ENCODE results near the gene FOXD2. TPM values are rescaled to one million over a fixed set of nuclear protein-coding genes. Genes with fewer than 3 reads are reported as not detected.

Gene FOXD2
- total and polyA plus RNA-seq, 2 donors (not counting 1 experiment from before 2014, with no cell fraction given): 0.19 to 0.83 TPM

- H3K4me3 ChIP-seq (replicated peaks in 1 of 4; ENCODE audit: control extremely low read depth in 1 of 4, insufficient read depth in 1 of 4, low read depth in 3 of 4, low read length in 4 of 4): no peak overlapping the region
- H4K20me1 ChIP-seq (ENCODE audit: control insufficient read depth, extremely low read depth, insufficient read depth, low read length): no peaks in the 10 kb centered on the region
- no peak overlapping the region for H3K9ac ChIP-seq (ENCODE audit: insufficient read depth, low read length)
- DNase-seq (ENCODE audit: low read depth in 2 of 2): no peak
- H3K27ac ChIP-seq (ENCODE audit: insufficient read depth, low read length): no peak overlapping the region
- no peaks in the 10 kb centered on the region for H3K9me3 ChIP-seq (ENCODE audit: control insufficient read depth, insufficient read depth, low read depth, low read length)
- H3K27me3 ChIP-seq (ENCODE audit: control insufficient read depth, insufficient read depth, low read length): peaks cover 10% of the 10 kb centered on the region
- H3K79me2 ChIP-seq (ENCODE audit: control insufficient read depth, insufficient read depth, low read length): no peaks in the 10 kb centered on the region
- H2AFZ ChIP-seq (ENCODE audit: low read length): no peak overlapping the region
- no peaks in the 10 kb centered on the region for H3K4me1 ChIP-seq (ENCODE audit: control insufficient read depth, extremely low read depth, insufficient read depth, low read length)
- no peaks in the 10 kb centered on the region for H3K36me3 ChIP-seq (ENCODE audit: control insufficient read depth, insufficient read depth, low read length)
- TF ChIP-seq EZH2 (IDR thresholded peaks at IDR 0.05; ENCODE audit: low read length, missing control alignments): no peak
- TF ChIP-seq, protein P1, sequence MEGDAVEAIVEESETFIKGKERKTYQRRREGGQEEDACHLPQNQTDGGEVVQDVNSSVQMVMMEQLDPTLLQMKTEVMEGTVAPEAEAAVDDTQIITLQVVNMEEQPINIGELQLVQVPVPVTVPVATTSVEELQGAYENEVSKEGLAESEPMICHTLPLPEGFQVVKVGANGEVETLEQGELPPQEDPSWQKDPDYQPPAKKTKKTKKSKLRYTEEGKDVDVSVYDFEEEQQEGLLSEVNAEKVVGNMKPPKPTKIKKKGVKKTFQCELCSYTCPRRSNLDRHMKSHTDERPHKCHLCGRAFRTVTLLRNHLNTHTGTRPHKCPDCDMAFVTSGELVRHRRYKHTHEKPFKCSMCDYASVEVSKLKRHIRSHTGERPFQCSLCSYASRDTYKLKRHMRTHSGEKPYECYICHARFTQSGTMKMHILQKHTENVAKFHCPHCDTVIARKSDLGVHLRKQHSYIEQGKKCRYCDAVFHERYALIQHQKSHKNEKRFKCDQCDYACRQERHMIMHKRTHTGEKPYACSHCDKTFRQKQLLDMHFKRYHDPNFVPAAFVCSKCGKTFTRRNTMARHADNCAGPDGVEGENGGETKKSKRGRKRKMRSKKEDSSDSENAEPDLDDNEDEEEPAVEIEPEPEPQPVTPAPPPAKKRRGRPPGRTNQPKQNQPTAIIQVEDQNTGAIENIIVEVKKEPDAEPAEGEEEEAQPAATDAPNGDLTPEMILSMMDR (conservative IDR thresholded peaks at IDR 0.05 in 1 of 2, IDR thresholded peaks at IDR 0.05 in 1 of 2; ENCODE audit: low read depth in 1 of 2, low read length in 2 of 2): no peak
- no peak overlapping the region for H3K4me2 ChIP-seq (ENCODE audit: extremely low read depth, insufficient read depth, low read length)
Measured at GRCh38 chr1:47439017-47439818, 1.4 kb downstream of the FOXD2 start.

DNA sequence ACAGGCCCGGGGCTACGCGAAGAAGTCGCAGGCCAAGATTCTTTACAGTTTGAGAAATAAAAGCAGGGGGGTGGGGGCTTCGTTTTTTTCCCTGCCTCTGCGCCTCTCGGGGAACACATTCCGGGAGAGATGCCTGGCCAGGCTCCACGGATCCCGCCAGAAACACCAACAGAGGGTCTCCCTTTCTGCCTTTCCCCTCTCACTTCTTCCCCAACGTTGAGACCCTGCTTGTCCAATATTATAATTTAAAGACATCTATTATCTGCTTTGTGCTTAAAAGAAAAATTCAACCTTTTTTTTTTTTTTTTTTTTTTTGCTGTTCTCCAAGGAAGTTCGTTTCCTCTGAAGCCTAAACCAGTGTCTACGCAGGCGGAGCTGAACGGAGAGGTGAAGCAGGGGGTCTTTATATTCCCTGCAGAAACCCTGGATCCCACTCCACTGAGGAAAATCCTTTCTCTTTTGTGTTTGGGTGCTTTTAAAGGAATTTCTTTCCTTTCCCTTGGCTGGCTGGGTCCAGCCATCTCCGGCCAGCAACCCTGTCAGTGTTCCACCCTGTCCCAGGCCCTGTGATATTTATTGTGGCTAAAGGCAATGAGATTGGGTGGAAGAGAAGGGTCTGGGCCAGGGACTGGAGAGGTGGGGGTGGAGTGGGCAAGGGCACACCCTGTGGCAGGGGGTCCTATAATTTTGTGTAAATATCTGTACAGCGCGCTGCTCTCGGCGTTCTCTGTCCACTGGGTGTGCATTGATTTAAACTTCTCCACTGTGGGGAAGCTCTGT is 2.2 kb downstream of the FOXD2 start:
- Histone ChIP-seq H3K27me3 (ENCODE audit: control insufficient read depth, insufficient read depth, low read length) (peaks cover 18% of the 10 kb centered on the region), H3K4me2 (ENCODE audit: extremely low read depth, insufficient read depth, low read length) (no peak overlapping the region), H3K4me1 (ENCODE audit: control insufficient read depth, extremely low read depth, insufficient read depth, low read length) (no peaks in the 10 kb centered on the region), H3K79me2 (ENCODE audit: control insufficient read depth, insufficient read depth, low read length) (no peaks in the 10 kb centered on the region), H3K27ac (ENCODE audit: insufficient read depth, low read length) (no peak overlapping the region), H3K36me3 (ENCODE audit: control insufficient read depth, insufficient read depth, low read length) (no peaks in the 10 kb centered on the region), H4K20me1 (ENCODE audit: control insufficient read depth, extremely low read depth, insufficient read depth, low read length) (no peaks in the 10 kb centered on the region), H3K4me3 (replicated peaks in 1 of 4; ENCODE audit: control extremely low read depth in 1 of 4, insufficient read depth in 1 of 4, low read depth in 3 of 4, low read length in 4 of 4) (no peak overlapping the region), H2AFZ (ENCODE audit: low read length) (no peak overlapping the region), H3K9me3 (ENCODE audit: control insufficient read depth, insufficient read depth, low read depth, low read length) (no peaks in the 10 kb centered on the region), H3K9ac (ENCODE audit: insufficient read depth, low read length) (no peak overlapping the region)
- no peak for DNase-seq (ENCODE audit: low read depth in 2 of 2)
- TF ChIP-seq EZH2 (IDR thresholded peaks at IDR 0.05; ENCODE audit: low read length, missing control alignments): no peak
- TF ChIP-seq, protein P1 (conservative IDR thresholded peaks at IDR 0.05 in 1 of 2, IDR thresholded peaks at IDR 0.05 in 1 of 2; ENCODE audit: low read depth in 1 of 2, low read length in 2 of 2): no peak

- Histone ChIP-seq H3K27ac (ENCODE audit: insufficient read depth, low read length) (no peak overlapping the region), H2AFZ (ENCODE audit: low read length) (no peak overlapping the region), H3K79me2 (ENCODE audit: control insufficient read depth, insufficient read depth, low read length) (no peaks in the 10 kb centered on the region), H3K4me1 (ENCODE audit: control insufficient read depth, extremely low read depth, insufficient read depth, low read length) (no peaks in the 10 kb centered on the region), H3K9me3 (ENCODE audit: control insufficient read depth, insufficient read depth, low read depth, low read length) (no peaks in the 10 kb centered on the region), H3K27me3 (ENCODE audit: control insufficient read depth, insufficient read depth, low read length) (peaks cover 23% of the 10 kb centered on the region), H3K4me3 (replicated peaks in 1 of 4; ENCODE audit: control extremely low read depth in 1 of 4, insufficient read depth in 1 of 4, low read depth in 3 of 4, low read length in 4 of 4) (peak overlapping the region in 1 of 4 experiments; percentile 31), H3K36me3 (ENCODE audit: control insufficient read depth, insufficient read depth, low read length) (no peaks in the 10 kb centered on the region), H3K4me2 (ENCODE audit: extremely low read depth, insufficient read depth, low read length) (no peak overlapping the region), H3K9ac (ENCODE audit: insufficient read depth, low read length) (no peak overlapping the region), H4K20me1 (ENCODE audit: control insufficient read depth, extremely low read depth, insufficient read depth, low read length) (no peaks in the 10 kb centered on the region)
- TF ChIP-seq, protein P1 (conservative IDR thresholded peaks at IDR 0.05 in 1 of 2, IDR thresholded peaks at IDR 0.05 in 1 of 2; ENCODE audit: low read depth in 1 of 2, low read length in 2 of 2): no peak
- TF ChIP-seq EZH2 (IDR thresholded peaks at IDR 0.05; ENCODE audit: low read length, missing control alignments): no peak
- DNase-seq (ENCODE audit: low read depth in 2 of 2): no peak
Measured at GRCh38 chr1:47440599-47441081, 2.8 kb downstream of the FOXD2 start.
